SK-N-SH (cell line): ENCODE measurements around the gene PIGX. TPM values are rescaled to one million over a fixed set of nuclear protein-coding genes. Genes with fewer than 3 reads are reported as not detected.
A peak's percentile ranks its signal among the peaks of the same experiment; 100 is the strongest.
"Not testable (repeated sequence)": the region's sequence is repeated elsewhere in the genome, so short reads cannot be mapped to it uniquely, and the experiment has no call there.

Experiments
- CTCF ChIA-PET: fragments of 300-600, 350-600 bp; formaldehyde crosslinking; extraction: SDS; loops from one replicate; lab custom pipeline; 2021; lab: Yijun Ruan, JAX
- POLR2A ChIA-PET: fragments of 350-600 bp; sonication (Branson Sonifier 250); formaldehyde crosslinking; extraction: SDS; loops from one replicate; lab custom pipeline; 2020; ENCODE audit warnings: antibody characterized with exemption, inconsistent platforms; lab: Yijun Ruan, JAX
- DNase-seq: peaks from one replicate; pipeline ENCODE4 v3.0.0; 2012
- H2AFZ ChIP-seq: fragments of 200-600 bp; sonication (generic); 2 replicates; pipeline ENCODE4 v1.8.1; 2016; ENCODE audit warnings: antibody characterized with exemption, mild to moderate bottlenecking, low read depth
- H3F3A ChIP-seq: fragments of 200-600 bp; sonication (generic); replicated peaks from 2 replicates; pipeline ENCODE3; 2016; ENCODE audit warnings: antibody characterized with exemption, mild to moderate bottlenecking; ENCODE audit not compliant: insufficient read depth
- H3K27ac ChIP-seq, 2 experiments: fragments of 200-500 bp in 1 of 2; fragments of 200-600 bp in 1 of 2; sonication (Bioruptor generic) in 1 of 2; sonication (generic), shearing (Covaris generic) in 1 of 2; 2 replicates each; pipeline versions ENCODE4 v1.5.1 to v1.6.1; 2014 to 2016; ENCODE audit warnings: low read depth in 2 of 2, inconsistent platforms in 1 of 2, low read length in 1 of 2, mild to moderate bottlenecking in 1 of 2, mixed read lengths in 1 of 2
- H3K27me3 ChIP-seq: fragments of 200-600 bp; sonication (generic), shearing (Covaris generic); 2 replicates; pipeline ENCODE4 v1.6.1; 2016; ENCODE audit warnings: mixed run types; ENCODE audit not compliant: insufficient read depth
- H3K36me3 ChIP-seq, 2 experiments: fragments of 200-500 bp in 1 of 2; fragments of 200-600 bp in 1 of 2; sonication (Bioruptor generic) in 1 of 2; sonication (generic) in 1 of 2; replicated peaks in 1 of 2; 2 replicates each; pipeline versions ENCODE3 to v1.5.1; 2014 to 2016; ENCODE audit warnings: low read length in 1 of 2, mild to moderate bottlenecking in 1 of 2; ENCODE audit not compliant: insufficient read depth in 2 of 2, control insufficient read depth in 1 of 2
- H3K4me1 ChIP-seq, 2 experiments: fragments of 200-500 bp in 1 of 2; fragments of 200-600 bp in 1 of 2; sonication (Bioruptor generic) in 1 of 2; sonication (generic), shearing (Covaris generic) in 1 of 2; 2 replicates each; pipeline versions ENCODE4 v1.5.1 to v1.6.1; 2014 to 2016; ENCODE audit warnings: low read depth in 1 of 2, low read length in 1 of 2, mixed run types in 1 of 2; ENCODE audit not compliant: insufficient read depth in 2 of 2, control insufficient read depth in 1 of 2
- H3K4me2 ChIP-seq: fragments of 200-600 bp; sonication (generic), shearing (Covaris generic); 2 replicates; pipeline ENCODE4 v1.6.1; 2017; ENCODE audit warnings: mixed run types
- H3K4me3 ChIP-seq, 2 experiments: fragments of 200-500 bp in 1 of 2; fragments of 200-600 bp in 1 of 2; sonication (Bioruptor generic) in 1 of 2; sonication (generic), shearing (Covaris generic) in 1 of 2; 2 replicates each; pipeline versions ENCODE4 v1.5.1 to v1.8.1; 2014 to 2016; ENCODE audit warnings: low read depth in 2 of 2, inconsistent platforms in 1 of 2, low read length in 1 of 2, mild to moderate bottlenecking in 1 of 2, mixed read lengths in 1 of 2, moderate library complexity in 1 of 2
- H3K79me2 ChIP-seq: fragments of 200-600 bp; sonication (generic); 2 replicates; pipeline ENCODE4 v1.8.1; 2017; ENCODE audit warnings: mild to moderate bottlenecking; ENCODE audit not compliant: insufficient read depth
- H3K9ac ChIP-seq: fragments of 200-600 bp; sonication (generic); 2 replicates; pipeline ENCODE4 v1.6.1; 2017; ENCODE audit warnings: mixed run types
- H3K9me2 ChIP-seq: fragments of 200-600 bp; sonication (generic); 2 replicates; pipeline ENCODE4 v1.6.1; 2017; ENCODE audit warnings: mixed run types
- H3K9me3 ChIP-seq: fragments of 200-600 bp; sonication (generic); 2 replicates; pipeline ENCODE4 v1.6.1; 2017; ENCODE audit warnings: mixed run types, mild to moderate bottlenecking, moderate library complexity
- H4K20me1 ChIP-seq: fragments of 200-600 bp; sonication (generic); 2 replicates; pipeline ENCODE4 v1.6.1; 2017; ENCODE audit warnings: mild to moderate bottlenecking, mixed run types; ENCODE audit not compliant: insufficient read depth
- GATA2 ChIP-seq: sonication (generic); formaldehyde crosslinking; IDR thresholded peaks from 2 replicates; pipeline ENCODE4 v1.5.0; 2020; ENCODE audit warnings: mild to moderate bottlenecking, missing genetic modification reagents
- NRF1 ChIP-seq: IDR thresholded peaks from 2 replicates; pipeline ENCODE4 v1.6.1; 2012; ENCODE audit warnings: low read depth, mild to moderate bottlenecking, low read length
- PBX3 ChIP-seq: IDR thresholded peaks from 2 replicates; pipeline ENCODE4; 2012
- RAD21 ChIP-seq: IDR thresholded peaks from 2 replicates; pipeline ENCODE4 v1.6.1; 2012; ENCODE audit warnings: mild to moderate bottlenecking, low read length
- RFX5 ChIP-seq: IDR thresholded peaks from 2 replicates; pipeline ENCODE4 v1.6.1; 2012; ENCODE audit warnings: mild to moderate bottlenecking, improper control_type of control experiment, low read length
- SIN3A ChIP-seq: IDR thresholded peaks from 2 replicates; pipeline ENCODE4 v1.6.1; 2012; ENCODE audit warnings: low read depth, mild to moderate bottlenecking, low read length, moderate library complexity, borderline replicate concordance
- USF1 ChIP-seq: IDR thresholded peaks from 2 replicates; pipeline ENCODE4 v1.4.0; 2012; ENCODE audit warnings: low read depth, borderline replicate concordance
- WGBS: methylation state at CpG from one replicate; pipeline ENCODE4 v1.1.6; 2017; ENCODE audit warnings: low lambda C conversion rate; 5-methylcytosine and 5-hydroxymethylcytosine counted together
- polyA plus RNA-seq, 3 experiments: library from polyadenylated mRNA; depleted of rRNA; stranded (reverse); fragments of >200 nt; gene quantifications; 2 replicates each; pipeline ENCODE4 v1.2.3, GENCODE V29; 2012
- TF ChIP-seq, protein P1 (sequence below): IDR thresholded peaks from 2 replicates; pipeline ENCODE4 v1.4.0; 2012; ENCODE audit warnings: low read depth, borderline replicate concordance
- TF ChIP-seq, protein P2 (sequence below): fragments of 150-350 bp; IDR thresholded peaks from 2 replicates; pipeline ENCODE4 v1.6.1; 2017; ENCODE audit warnings: antibody characterized with exemption, low read length, low read depth, borderline replicate concordance
- TF ChIP-seq, protein P3 (sequence below): IDR thresholded peaks from 2 replicates; pipeline ENCODE4 v1.4.0; 2012; ENCODE audit warnings: low read depth

Gene PIGX
- polyA plus RNA-seq, 1 of the 3 experiments (the other 2 are of a cell fraction) = 15.5 TPM

DNA sequence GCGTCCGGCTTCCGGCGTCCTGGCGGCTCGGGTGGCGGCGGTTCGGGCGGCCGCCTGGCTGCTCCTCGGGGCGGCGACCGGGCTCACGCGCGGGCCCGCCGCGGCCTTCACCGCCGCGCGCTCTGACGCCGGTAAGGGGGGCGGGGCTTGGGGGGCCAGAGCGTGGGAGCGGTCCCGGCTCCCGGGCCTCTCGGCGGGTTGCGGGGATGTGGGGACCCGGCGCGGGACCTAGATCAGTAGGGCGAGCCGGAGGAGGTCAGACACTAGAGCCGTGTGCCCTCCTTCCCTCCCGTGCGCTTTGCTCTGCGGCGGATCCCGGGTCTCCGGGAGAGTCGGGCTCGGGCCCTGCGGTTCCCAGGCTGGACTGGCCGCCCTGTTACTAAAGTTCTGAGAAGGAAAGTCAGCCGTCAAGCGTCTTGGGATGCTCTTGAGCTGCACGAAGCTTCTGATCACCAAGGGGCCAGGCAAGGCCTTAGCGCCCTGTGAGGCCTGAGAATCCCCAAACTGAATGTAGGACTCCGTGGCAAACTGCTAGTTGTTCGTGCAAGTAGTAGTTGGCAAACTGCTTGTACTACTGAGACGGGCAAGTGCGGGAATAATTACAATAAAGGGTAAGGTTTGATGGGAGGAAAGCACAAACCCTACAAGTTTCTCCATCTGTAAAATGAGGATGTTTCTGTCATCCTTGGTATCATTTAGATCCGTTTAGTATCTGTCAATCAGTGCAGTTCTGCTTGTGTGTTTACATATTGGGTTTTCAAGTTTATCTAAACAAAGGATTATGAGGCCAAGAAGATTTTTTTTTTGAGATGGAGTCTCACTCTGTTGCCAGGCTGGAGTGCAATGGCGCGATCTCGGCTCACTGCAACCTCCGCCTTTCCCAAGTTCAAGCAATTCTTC lies 587 bp downstream of the PIGX start:
- ChIA-PET POLR2A (interaction anchor here (0.7 to 1.7 kb wide), 4 partner anchors 27 to 155 kb away, joined by 3 to 6 read pairs (median 4); partner anchors contain the start of genes FBXO45, PAK2, SENP5 and WDR53), CTCF (interaction anchor here (0.6 to 0.7 kb wide), 2 partner anchors 27 to 104 kb away, joined by 3 read pairs; no protein-coding TSS in a partner anchor)
- Histone ChIP-seq H3K9ac (peak overlapping the region; percentile 80), H3K27me3 (no peaks in the 10 kb centered on the region), H3K27ac (peak overlapping the region; percentile 85 to 86), H3K9me3 (no peaks in the 10 kb centered on the region), H4K20me1 (no peaks in the 10 kb centered on the region), H3F3A (peaks cover 16% of the 10 kb centered on the region), H3K4me2 (peak overlapping the region; percentile 90), H3K9me2 (no peaks in the 10 kb centered on the region), H3K79me2 (peaks cover 39% of the 10 kb centered on the region; the same call in 1 of the 2 replicates), H2AFZ (peak overlapping the region; percentile 98), H3K4me1 (peaks cover 0 to 3% of the 10 kb centered on the region in 2 experiments; a peak in 1 of 4 replicates), H3K36me3 (peaks cover 0 to 4% of the 10 kb centered on the region in 2 experiments), H3K4me3 (peak overlapping the region; percentile 76 to 80)
- TF ChIP-seq GATA2 (no peak), PBX3 (no peak), NRF1 (no peak), USF1 (no peak), RFX5 (no peak), SIN3A (0 out of 2 replicates have a peak, but pooled peaks have one; percentile 27), RAD21 (no peak)
- TF ChIP-seq, protein P1, sequence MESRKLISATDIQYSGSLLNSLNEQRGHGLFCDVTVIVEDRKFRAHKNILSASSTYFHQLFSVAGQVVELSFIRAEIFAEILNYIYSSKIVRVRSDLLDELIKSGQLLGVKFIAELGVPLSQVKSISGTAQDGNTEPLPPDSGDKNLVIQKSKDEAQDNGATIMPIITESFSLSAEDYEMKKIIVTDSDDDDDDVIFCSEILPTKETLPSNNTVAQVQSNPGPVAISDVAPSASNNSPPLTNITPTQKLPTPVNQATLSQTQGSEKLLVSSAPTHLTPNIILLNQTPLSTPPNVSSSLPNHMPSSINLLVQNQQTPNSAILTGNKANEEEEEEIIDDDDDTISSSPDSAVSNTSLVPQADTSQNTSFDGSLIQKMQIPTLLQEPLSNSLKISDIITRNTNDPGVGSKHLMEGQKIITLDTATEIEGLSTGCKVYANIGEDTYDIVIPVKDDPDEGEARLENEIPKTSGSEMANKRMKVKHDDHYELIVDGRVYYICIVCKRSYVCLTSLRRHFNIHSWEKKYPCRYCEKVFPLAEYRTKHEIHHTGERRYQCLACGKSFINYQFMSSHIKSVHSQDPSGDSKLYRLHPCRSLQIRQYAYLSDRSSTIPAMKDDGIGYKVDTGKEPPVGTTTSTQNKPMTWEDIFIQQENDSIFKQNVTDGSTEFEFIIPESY = 0 out of 2 replicates have a peak, but pooled peaks have one; percentile 5
- TF ChIP-seq, protein P2, sequence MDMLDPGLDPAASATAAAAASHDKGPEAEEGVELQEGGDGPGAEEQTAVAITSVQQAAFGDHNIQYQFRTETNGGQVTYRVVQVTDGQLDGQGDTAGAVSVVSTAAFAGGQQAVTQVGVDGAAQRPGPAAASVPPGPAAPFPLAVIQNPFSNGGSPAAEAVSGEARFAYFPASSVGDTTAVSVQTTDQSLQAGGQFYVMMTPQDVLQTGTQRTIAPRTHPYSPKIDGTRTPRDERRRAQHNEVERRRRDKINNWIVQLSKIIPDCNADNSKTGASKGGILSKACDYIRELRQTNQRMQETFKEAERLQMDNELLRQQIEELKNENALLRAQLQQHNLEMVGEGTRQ = no peak
- TF ChIP-seq, protein P3, sequence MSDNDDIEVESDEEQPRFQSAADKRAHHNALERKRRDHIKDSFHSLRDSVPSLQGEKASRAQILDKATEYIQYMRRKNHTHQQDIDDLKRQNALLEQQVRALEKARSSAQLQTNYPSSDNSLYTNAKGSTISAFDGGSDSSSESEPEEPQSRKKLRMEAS = no peak
- 27% methylated on average over 13 of the region's 64 CpGs for WGBS
- DNase-seq = no peak

DNA sequence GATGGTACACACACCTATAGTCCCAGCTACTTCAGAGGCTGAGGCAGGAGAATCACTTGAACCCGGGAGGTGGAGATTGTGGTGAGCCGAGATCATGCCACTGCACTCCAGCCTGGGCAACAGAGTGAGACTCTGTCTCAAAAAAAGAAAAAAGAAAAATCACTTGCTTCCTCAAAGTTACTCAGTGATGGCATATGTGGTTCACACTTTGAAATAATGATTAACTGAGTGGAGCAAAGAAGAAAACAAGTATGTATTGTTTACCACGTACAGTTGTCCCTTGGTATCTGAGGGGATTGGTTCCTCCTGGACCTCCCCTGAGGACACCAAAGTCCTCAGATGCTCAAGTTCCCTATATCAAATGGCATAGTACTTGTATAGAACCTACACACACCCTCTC lies 5.0 kb downstream of the PIGX start:
- DNase-seq, H3K4me3 ChIP-seq, H3K27ac ChIP-seq, CTCF ChIA-PET, H4K20me1 ChIP-seq, H2AFZ ChIP-seq, H3K9me2 ChIP-seq, H3K27me3 ChIP-seq, POLR2A ChIA-PET, H3K4me2 ChIP-seq, H3F3A ChIP-seq, H3K4me1 ChIP-seq, H3K9ac ChIP-seq: not testable (repeated sequence)
- Histone ChIP-seq H3K79me2 (peaks cover 54% of the 10 kb centered on the region), H3K9me3 (peaks cover 12% of the 10 kb centered on the region; the same call in 1 of the 2 replicates), H3K36me3 (peaks cover 5 to 32% of the 10 kb centered on the region in 2 experiments)
- 100% methylated on average over 3 of the region's 3 CpGs for WGBS
